Esophagus muscularis mucosa (tissue), 4 donors: ENCODE results near the gene TSPAN15. TPM values are rescaled to one million over a fixed set of nuclear protein-coding genes. Genes with fewer than 3 reads are reported as not detected.

Experiments used
- DNase-seq: peaks from one replicate; pipeline ENCODE4 v3.0.0-alpha.2; 2017; ENCODE audit errors: extremely low spot score
- H3K27ac ChIP-seq, 4 donors: fragments of 200-600 bp; sonication (generic); replicated peaks in 1 of 4; 1 replicate in 3 of 4; 2 replicates in 1 of 4; pipeline ENCODE4 v1.5.1; 2016 to 2019; ENCODE audit warnings: mild to moderate bottlenecking in 1 of 4
- H3K27me3 ChIP-seq, 4 donors: fragments of 200-600 bp; sonication (generic); one replicate each; pipeline versions ENCODE4 v1.5.1 to v1.6.0; 2016 to 2019
- H3K36me3 ChIP-seq, 4 donors: fragments of 200-600 bp; sonication (generic); one replicate each; pipeline ENCODE4 v1.5.1; 2016 to 2019
- H3K4me1 ChIP-seq, 4 donors: fragments of 200-600 bp; sonication (generic); one replicate each; pipeline ENCODE4 v1.5.1; 2016 to 2019
- H3K4me3 ChIP-seq, 4 donors: fragments of 200-600 bp; sonication (generic); 1 replicate in 2 of 4; 2 replicates in 2 of 4; pipeline ENCODE4 v1.5.1; 2016 to 2019; ENCODE audit warnings: mild to moderate bottlenecking in 4 of 4, moderate library complexity in 1 of 4
- H3K9me3 ChIP-seq, 4 donors: fragments of 200-600 bp; sonication (generic); 1 replicate in 3 of 4; 2 replicates in 1 of 4; pipeline ENCODE4 v1.5.1; 2016 to 2019
- EP300 ChIP-seq: sonication (generic); formaldehyde crosslinking; IDR thresholded peaks from one replicate; pipeline ENCODE4 v1.6.1; 2017; ENCODE audit warnings: antibody characterized with exemption
- POLR2A ChIP-seq: fragments of 450-650 bp; IDR thresholded peaks from one replicate; pipeline ENCODE4 v1.6.1; 2017; ENCODE audit warnings: antibody characterized with exemption, moderate library complexity, mild to moderate bottlenecking, low read depth
- POLR2AphosphoS5 ChIP-seq, 2 donors: sonication (generic); formaldehyde crosslinking; IDR thresholded peaks; one replicate each; pipeline ENCODE4 v1.6.1; 2017; ENCODE audit warnings: antibody characterized with exemption in 2 of 2
- WGBS: methylation state at CpG from one replicate; pipeline ENCODE4 v1.1.5; 2018; 5-methylcytosine and 5-hydroxymethylcytosine counted together
- intact Hi-C: fragments of 100-400 bp; cut with DNase I; formaldehyde crosslinking; loops from one replicate; pipeline ENCODE4 v1.15.1; 2023
- total RNA-seq, 4 donors: library from RNA; depleted of rRNA; stranded (reverse); fragments of >200 nt; gene quantifications; one replicate each; pipeline versions ENCODE4 v1.1.0 to v1.2.1, GENCODE V29; 2016
- TF ChIP-seq, protein P1 (sequence below), 3 experiments: fragments of 200-600 bp in 2 of 3; fragments of 450-650 bp in 1 of 3; sonication (generic) in 2 of 3; IDR thresholded peaks; one replicate each; pipeline ENCODE4 v1.5.1; 2017 to 2019; ENCODE audit warnings: antibody characterized with exemption in 3 of 3, mild to moderate bottlenecking in 2 of 3, moderate library complexity in 1 of 3

TSPAN15 gene
- total RNA-seq, 4 donors from 2014 or later, result 40.3 to 59.4 (median 53.5) TPM

DNA sequence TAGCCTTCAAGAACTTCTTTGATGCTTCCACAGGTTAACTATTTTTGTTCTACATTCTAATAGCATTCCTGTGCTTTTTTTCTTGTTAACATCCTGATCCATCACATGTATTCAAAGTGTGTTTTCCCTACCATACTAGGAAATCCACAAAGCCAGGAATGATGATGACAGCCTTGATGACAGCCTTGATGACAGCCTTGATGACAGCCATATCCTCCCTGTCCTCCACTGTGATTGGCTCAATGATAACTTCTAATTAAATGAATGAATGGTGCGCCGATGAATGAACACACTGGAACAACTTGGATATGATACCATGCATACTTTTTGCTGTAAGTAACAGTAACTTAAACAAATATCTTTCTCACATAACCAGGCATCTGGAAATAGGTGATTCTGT lies 26.2 kb upstream of the TSPAN15 start:
- peak overlapping the region; percentile 95 to 98 (median 97) for H3K27ac ChIP-seq
- H3K4me1 ChIP-seq, result peaks cover 8 to 61% (median 52%) of the 10 kb centered on the region in 4 donors
- H3K9me3 ChIP-seq, result no peaks in the 10 kb centered on the region
- H3K27me3 ChIP-seq, result no peaks in the 10 kb centered on the region
- H3K4me3 ChIP-seq, result no peak overlapping the region
- H3K36me3 ChIP-seq, result no peaks in the 10 kb centered on the region
- intact Hi-C loops, result loop anchor here (5.0 kb wide), 1 partner anchor 217 kb away; no protein-coding TSS in a partner anchor
- 78% methylated on average over 2 of the region's 2 CpGs for WGBS
- TF ChIP-seq EP300 (no peak), POLR2AphosphoS5 (IDR thresholded peaks at IDR 0.05) (no peak), POLR2A (no peak)
- TF ChIP-seq, protein P1, sequence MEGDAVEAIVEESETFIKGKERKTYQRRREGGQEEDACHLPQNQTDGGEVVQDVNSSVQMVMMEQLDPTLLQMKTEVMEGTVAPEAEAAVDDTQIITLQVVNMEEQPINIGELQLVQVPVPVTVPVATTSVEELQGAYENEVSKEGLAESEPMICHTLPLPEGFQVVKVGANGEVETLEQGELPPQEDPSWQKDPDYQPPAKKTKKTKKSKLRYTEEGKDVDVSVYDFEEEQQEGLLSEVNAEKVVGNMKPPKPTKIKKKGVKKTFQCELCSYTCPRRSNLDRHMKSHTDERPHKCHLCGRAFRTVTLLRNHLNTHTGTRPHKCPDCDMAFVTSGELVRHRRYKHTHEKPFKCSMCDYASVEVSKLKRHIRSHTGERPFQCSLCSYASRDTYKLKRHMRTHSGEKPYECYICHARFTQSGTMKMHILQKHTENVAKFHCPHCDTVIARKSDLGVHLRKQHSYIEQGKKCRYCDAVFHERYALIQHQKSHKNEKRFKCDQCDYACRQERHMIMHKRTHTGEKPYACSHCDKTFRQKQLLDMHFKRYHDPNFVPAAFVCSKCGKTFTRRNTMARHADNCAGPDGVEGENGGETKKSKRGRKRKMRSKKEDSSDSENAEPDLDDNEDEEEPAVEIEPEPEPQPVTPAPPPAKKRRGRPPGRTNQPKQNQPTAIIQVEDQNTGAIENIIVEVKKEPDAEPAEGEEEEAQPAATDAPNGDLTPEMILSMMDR (IDR thresholded peaks at IDR 0.05), result no peak
- no peak for DNase-seq

DNA sequence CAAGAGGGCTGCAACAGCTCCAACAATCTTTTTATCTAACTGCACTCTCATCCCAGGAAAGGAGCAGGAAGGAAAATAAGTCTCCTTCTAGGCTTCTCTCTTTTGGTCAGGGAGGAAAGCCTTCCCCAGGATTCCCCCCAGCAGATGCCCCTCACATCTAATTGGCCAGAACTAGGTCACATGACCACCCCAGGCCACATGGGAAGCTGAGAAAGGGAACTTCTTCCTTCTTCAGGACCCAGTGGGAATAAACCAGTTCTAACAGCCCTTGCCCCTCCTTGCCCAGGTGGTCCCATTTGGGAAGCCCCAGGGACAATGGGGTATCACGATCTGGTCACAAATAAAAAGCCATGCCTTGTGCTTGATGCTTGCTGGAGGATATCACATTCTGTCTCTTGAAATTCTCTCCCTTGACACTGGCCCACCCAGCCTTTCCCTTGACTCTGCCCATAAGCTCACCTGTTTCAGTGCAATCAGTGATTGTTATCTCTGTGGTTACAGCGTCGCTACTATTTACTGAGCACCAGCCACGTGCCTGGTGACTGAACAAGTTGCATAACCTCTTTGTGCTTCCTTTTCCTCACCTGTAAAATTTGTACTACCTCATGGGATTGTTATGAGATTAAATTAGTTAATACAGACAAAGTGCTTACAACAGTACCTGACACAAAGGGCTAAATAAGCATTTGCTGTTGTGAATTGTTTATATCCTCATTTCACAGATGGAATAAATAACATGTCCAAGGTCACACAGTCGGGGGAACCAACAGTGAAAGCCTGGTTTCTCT lies 25.6 kb upstream of the TSPAN15 start:
- H3K36me3 ChIP-seq, result no peaks in the 10 kb centered on the region
- 46% methylated on average over 5 of the region's 5 CpGs for WGBS
- no peak for DNase-seq
- no peaks in the 10 kb centered on the region for H3K27me3 ChIP-seq
- intact Hi-C loops, result loop anchor here (5.0 kb wide), 1 partner anchor 217 kb away; no protein-coding TSS in a partner anchor
- no peaks in the 10 kb centered on the region for H3K9me3 ChIP-seq
- TF ChIP-seq POLR2A, result no peak
- TF ChIP-seq, protein P1 (IDR thresholded peaks at IDR 0.05), result no peak
- TF ChIP-seq POLR2AphosphoS5 (IDR thresholded peaks at IDR 0.05), result no peak
- no peak for TF ChIP-seq EP300
- H3K27ac ChIP-seq, result peak overlapping the region; percentile 95 to 98 (median 97)
- H3K4me1 ChIP-seq, result peaks cover 8 to 55% (median 47%) of the 10 kb centered on the region in 4 donors
- no peak overlapping the region for H3K4me3 ChIP-seq

DNA sequence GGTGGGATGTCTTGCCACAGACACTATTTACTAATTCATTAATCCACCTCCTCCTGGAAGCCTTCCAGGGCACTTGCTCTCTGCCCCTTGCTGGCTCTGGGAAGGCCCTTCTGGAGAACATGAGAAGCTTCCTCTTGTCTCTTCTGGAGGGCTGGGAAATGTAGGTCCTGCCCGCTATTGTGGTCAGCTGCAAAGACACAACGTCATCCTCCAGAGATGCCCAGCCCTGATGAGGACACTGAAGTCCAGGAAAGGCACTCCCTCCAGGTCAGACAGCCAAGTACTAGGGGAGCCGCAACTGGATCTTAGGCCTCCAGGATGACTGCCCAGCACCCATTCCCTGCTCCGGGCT lies 24.9 kb upstream of the TSPAN15 start:
- H3K4me1 ChIP-seq, result peaks cover 8 to 48% (median 43%) of the 10 kb centered on the region in 4 donors
- peak overlapping the region; percentile 95 to 98 (median 97) for H3K27ac ChIP-seq
- intact Hi-C loops, result loop anchor here (5.0 kb wide), 1 partner anchor 216 kb away; no protein-coding TSS in a partner anchor
- no peaks in the 10 kb centered on the region for H3K9me3 ChIP-seq
- TF ChIP-seq, protein P1 (IDR thresholded peaks at IDR 0.05), result no peak
- TF ChIP-seq EP300, result peak; percentile 67
- peak; percentile 35 to 48 for TF ChIP-seq POLR2AphosphoS5 (IDR thresholded peaks at IDR 0.05)
- no peak for TF ChIP-seq POLR2A
- DNase-seq, result no peak
- no peak overlapping the region for H3K4me3 ChIP-seq
- 0% methylated on average over 1 of the region's 4 CpGs for WGBS
- no peaks in the 10 kb centered on the region for H3K36me3 ChIP-seq
- no peaks in the 10 kb centered on the region for H3K27me3 ChIP-seq

DNA sequence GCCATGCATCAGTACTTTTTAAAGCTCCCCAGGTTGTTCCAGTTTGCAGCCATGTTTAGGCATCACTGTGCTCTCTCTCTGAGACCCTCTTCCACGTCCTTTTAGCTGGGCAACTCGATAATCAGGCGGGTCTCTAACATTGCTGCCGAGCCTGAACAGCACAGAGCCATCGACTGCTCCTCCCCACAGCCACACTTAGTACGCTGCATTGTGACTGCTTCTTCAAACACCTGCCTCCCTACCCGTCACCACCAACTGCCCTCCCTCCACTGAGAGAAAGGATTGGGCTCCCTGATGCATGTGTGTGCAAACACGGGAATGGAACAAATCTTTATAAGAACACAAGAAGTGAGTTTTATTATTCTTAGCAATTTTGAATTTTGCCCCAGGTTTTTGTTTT lies 23.1 kb upstream of the TSPAN15 start:
- H3K4me3 ChIP-seq, result no peak overlapping the region
- H3K9me3 ChIP-seq, result no peaks in the 10 kb centered on the region
- WGBS, result 79% methylated on average over 8 of the region's 8 CpGs
- no peaks in the 10 kb centered on the region for H3K27me3 ChIP-seq
- TF ChIP-seq POLR2A, result no peak
- peaks cover 0 to 3% (median 0%) of the 10 kb centered on the region in 4 donors for H3K36me3 ChIP-seq
- H3K27ac ChIP-seq, result peak overlapping the region in 2 of 4 donors; percentile 3 to 97
- intact Hi-C loops, result loop anchor here (5.0 kb wide), 1 partner anchor 214 kb away; no protein-coding TSS in a partner anchor
- DNase-seq, result no peak
- peaks cover 0 to 32% (median 30%) of the 10 kb centered on the region in 4 donors for H3K4me1 ChIP-seq

DNA sequence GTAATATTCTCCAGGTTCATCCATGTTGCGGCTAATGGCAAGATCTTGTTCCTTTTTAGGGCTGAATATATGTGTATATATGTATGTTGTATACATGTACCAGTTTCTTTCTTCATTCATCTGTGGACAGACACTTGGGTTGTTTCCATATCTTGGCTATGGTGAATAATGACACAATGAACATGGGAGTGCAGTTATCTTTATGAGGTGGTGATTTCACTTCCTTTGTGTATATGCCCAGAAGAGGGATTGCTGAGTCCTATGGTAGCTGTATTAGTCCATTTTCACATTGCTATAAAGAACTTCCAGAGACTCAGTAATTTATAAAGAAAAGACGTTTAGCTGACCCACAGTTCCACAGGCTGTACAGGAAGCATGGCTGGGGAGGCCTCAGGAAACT lies 17.1 kb upstream of the TSPAN15 start:
- WGBS, result 80% methylated on average over 2 of the region's 2 CpGs
- intact Hi-C loops, result no loop called here
- TF ChIP-seq POLR2AphosphoS5 (IDR thresholded peaks at IDR 0.05) (no peak), POLR2A (no peak), EP300 (no peak)
- TF ChIP-seq, protein P1 (IDR thresholded peaks at IDR 0.05), result no peak

More for the DNA sequence above, 17.1 kb upstream of the TSPAN15 start:
- Histone ChIP-seq H3K27me3 (no peaks in the 10 kb centered on the region), H3K9me3 (no peaks in the 10 kb centered on the region), H3K36me3 (peaks cover 0 to 3% (median 0%) of the 10 kb centered on the region in 4 donors), H3K27ac (no peak overlapping the region), H3K4me3 (no peak overlapping the region), H3K4me1 (peaks cover 6 to 8% (median 7%) of the 10 kb centered on the region in 4 donors)
- no peak for DNase-seq
